Measurements from ENCODE around the gene LDAH. TPM values are rescaled to one million over a fixed set of nuclear protein-coding genes. Genes with fewer than 3 reads are reported as not detected.

Gene LDAH
- total RNA-seq, 1 experiment from 2014 or later = 15.2 TPM

DNA sequence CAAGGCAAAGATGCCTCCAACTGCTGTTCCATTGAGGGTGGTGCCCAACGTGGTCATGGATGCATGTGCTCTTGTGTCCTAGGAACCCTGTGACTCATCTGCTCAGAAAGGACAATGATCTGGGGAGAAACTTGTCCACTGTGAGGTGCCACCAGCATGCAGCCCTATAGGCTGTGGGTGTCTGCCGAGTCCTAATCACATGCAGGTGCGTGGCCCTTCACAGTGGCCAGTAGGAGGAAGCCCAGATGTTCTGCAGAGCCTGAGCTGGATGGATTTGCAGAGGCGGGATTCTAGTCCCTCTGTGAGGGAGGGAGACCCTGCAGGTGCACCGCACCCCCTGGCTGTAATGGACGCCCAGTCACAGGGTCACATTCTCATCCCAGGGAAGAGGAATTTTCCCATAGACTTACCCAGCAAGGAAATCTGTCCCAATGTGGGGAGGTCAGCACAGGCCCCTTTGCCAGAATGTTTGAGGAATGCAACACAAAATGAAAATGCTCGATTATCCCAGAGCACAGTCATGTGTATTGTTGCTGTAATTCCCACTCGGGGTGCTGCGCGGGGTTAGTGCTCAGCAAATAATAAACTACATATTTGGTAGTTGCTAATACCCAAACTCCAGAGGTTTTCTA, 142.0 kb downstream of the LDAH start:
- H3K9me3 Mint-ChIP-seq = no peaks in the 10 kb centered on the region
- H3K9ac ChIP-seq (ENCODE audit: extremely low read depth, insufficient read length, low read length) = no peak overlapping the region
- H3K79me2 ChIP-seq (ENCODE audit: insufficient read depth, low read length) = no peaks in the 10 kb centered on the region

More for the DNA sequence above, 142.0 kb downstream of the LDAH start:
- H3K4me2 ChIP-seq (ENCODE audit: insufficient read depth, insufficient read length, low read length) = no peak overlapping the region
- H2AK5ac ChIP-seq (ENCODE audit: insufficient read length, low read length) = no peak overlapping the region
- no peak overlapping the region for H2BK12ac ChIP-seq (ENCODE audit: insufficient read length, low read depth, low read length)
- WGBS (ENCODE audit: extremely low coverage, insufficient read length, low lambda C conversion rate) = no CpG with 5 or more reads among the region's 10 CpGs
- no peaks in the 10 kb centered on the region for H3K4me1 ChIP-seq (ENCODE audit: insufficient read depth, low read length)
- TF ChIP-seq, protein P1, sequence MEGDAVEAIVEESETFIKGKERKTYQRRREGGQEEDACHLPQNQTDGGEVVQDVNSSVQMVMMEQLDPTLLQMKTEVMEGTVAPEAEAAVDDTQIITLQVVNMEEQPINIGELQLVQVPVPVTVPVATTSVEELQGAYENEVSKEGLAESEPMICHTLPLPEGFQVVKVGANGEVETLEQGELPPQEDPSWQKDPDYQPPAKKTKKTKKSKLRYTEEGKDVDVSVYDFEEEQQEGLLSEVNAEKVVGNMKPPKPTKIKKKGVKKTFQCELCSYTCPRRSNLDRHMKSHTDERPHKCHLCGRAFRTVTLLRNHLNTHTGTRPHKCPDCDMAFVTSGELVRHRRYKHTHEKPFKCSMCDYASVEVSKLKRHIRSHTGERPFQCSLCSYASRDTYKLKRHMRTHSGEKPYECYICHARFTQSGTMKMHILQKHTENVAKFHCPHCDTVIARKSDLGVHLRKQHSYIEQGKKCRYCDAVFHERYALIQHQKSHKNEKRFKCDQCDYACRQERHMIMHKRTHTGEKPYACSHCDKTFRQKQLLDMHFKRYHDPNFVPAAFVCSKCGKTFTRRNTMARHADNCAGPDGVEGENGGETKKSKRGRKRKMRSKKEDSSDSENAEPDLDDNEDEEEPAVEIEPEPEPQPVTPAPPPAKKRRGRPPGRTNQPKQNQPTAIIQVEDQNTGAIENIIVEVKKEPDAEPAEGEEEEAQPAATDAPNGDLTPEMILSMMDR (conservative IDR thresholded peaks at IDR 0.05) = no peak
- no peak overlapping the region for H3K27ac Mint-ChIP-seq
- no peak overlapping the region for H4K5ac ChIP-seq (ENCODE audit: insufficient read length, low read depth, low read length)
- H4K91ac ChIP-seq (ENCODE audit: insufficient read length, low read depth, low read length) = no peak overlapping the region
- H4K8ac ChIP-seq (replicated peaks; ENCODE audit: insufficient read length, low read depth, low read length) = no peak overlapping the region
- H3K14ac ChIP-seq (ENCODE audit: insufficient read depth, low read length) = no peak overlapping the region
- H3K23ac ChIP-seq (ENCODE audit: insufficient read length, low read depth, low read length) = no peak overlapping the region
- H3K9me3 ChIP-seq (ENCODE audit: control insufficient read depth, low read depth, low read length) = no peaks in the 10 kb centered on the region
- H3K4me1 Mint-ChIP-seq = peaks cover 7 to 9% of the 10 kb centered on the region in 2 experiments
- no peak overlapping the region for H2BK20ac ChIP-seq (ENCODE audit: low read depth, low read length, poor library complexity, severe bottlenecking)
- no peaks in the 10 kb centered on the region for H3K23me2 ChIP-seq (ENCODE audit: insufficient read length, low read depth, low read length, poor library complexity, severe bottlenecking)
- H2BK15ac ChIP-seq (ENCODE audit: low read depth, low read length) = no peak overlapping the region
- no peak overlapping the region for H2BK5ac ChIP-seq (ENCODE audit: insufficient read length, low read length)
- no peak overlapping the region for H3K27ac ChIP-seq (ENCODE audit: insufficient read length, low read depth, low read length)
- H3K4me3 Mint-ChIP-seq = no peak overlapping the region
- H3T11ph ChIP-seq (ENCODE audit: low read length) = no peak overlapping the region
- no peak overlapping the region for H2AFZ ChIP-seq (ENCODE audit: low read length)
- no peaks in the 10 kb centered on the region for H3K79me1 ChIP-seq (ENCODE audit: insufficient read depth, low read depth, low read length, poor library complexity, severe bottlenecking)
- H3K56ac ChIP-seq (ENCODE audit: insufficient read length, low read depth, low read length) = no peak overlapping the region
- H3K27me3 ChIP-seq (ENCODE audit: insufficient read depth, low read length) = no peaks in the 10 kb centered on the region
- H3K4ac ChIP-seq (ENCODE audit: low read depth, low read length) = no peak overlapping the region
- H3K27me3 Mint-ChIP-seq (ENCODE audit: low read depth) = peaks cover 3% of the 10 kb centered on the region
- no peaks in the 10 kb centered on the region; a peak in 1 of 7 replicates for H3K36me3 Mint-ChIP-seq (ENCODE audit: insufficient read depth in 1 of 3, low read depth in 3 of 3)
- H4K20me1 ChIP-seq (ENCODE audit: control insufficient read depth, insufficient read depth, insufficient read length) = no peaks in the 10 kb centered on the region
- no peak overlapping the region for H2BK120ac ChIP-seq (ENCODE audit: low read depth, low read length, poor library complexity, severe bottlenecking)
- DNase-seq = no peak
- H3K18ac ChIP-seq (ENCODE audit: insufficient read length, low read depth, low read length) = no peak overlapping the region
